PC-3 (cell line): ENCODE results near the gene DNAJC5.

Experiments used
- CTCF ChIP-seq: fragments of 300-600 bp; sonication (generic); conservative IDR thresholded peaks from 2 replicates; pipeline ENCODE4 v1.5.1; 2017; ENCODE audit warnings: antibody characterized with exemption, low read depth, mild to moderate bottlenecking, low read length
- EZH2 ChIP-seq: fragments of 300-600 bp; sonication (generic); IDR thresholded peaks from one replicate; pipeline ENCODE4 v1.6.1; 2017; ENCODE audit warnings: antibody characterized with exemption, mild to moderate bottlenecking, low read length; ENCODE audit not compliant: unreplicated experiment

GRCh38 chr20:63963348-63963741, 68.4 kb downstream of the DNAJC5 start:
- TF ChIP-seq CTCF (no peak), EZH2 (no peak)
